Measurements from ENCODE around the gene CASZ1. TPM values are rescaled to one million over a fixed set of nuclear protein-coding genes. Genes with fewer than 3 reads are reported as not detected.

CASZ1 gene
- polyA plus RNA-seq, 3 donors, result 14.0 to 14.6 (median 14.1) TPM

GRCh38 chr1:10800778-10801177 is 4.3 kb upstream of the CASZ1 start:
- DNase-seq (ENCODE audit: low read depth in 3 of 3, low spot score in 2 of 3), result no peak

- DNase-seq (ENCODE audit: low read depth in 3 of 3, low spot score in 2 of 3), result no peak
Measured at GRCh38 chr1:10799726-10800125, 3.3 kb upstream of the CASZ1 start.

- DNase-seq (ENCODE audit: low read depth in 3 of 3, low spot score in 2 of 3), result no peak
Measured at GRCh38 chr1:10795276-10796021, 997 bp downstream of the CASZ1 start.

- DNase-seq (ENCODE audit: low read depth in 3 of 3, low spot score in 2 of 3), result no peak
Measured at GRCh38 chr1:10794724-10795275, 1.6 kb downstream of the CASZ1 start.

GRCh38 chr1:10793129-10793651 is 3.3 kb downstream of the CASZ1 start:
- DNase-seq (ENCODE audit: low read depth in 3 of 3, low spot score in 2 of 3), result no peak

- DNase-seq (ENCODE audit: low read depth in 3 of 3, low spot score in 2 of 3), result no peak
Measured at GRCh38 chr1:10791105-10791951, 5.1 kb downstream of the CASZ1 start.

- no peak for DNase-seq (ENCODE audit: low read depth in 3 of 3, low spot score in 2 of 3)
Measured at GRCh38 chr1:10789803-10790702, 6.4 kb downstream of the CASZ1 start.

GRCh38 chr1:10789047-10789791 is 7.2 kb downstream of the CASZ1 start:
- no peak for DNase-seq (ENCODE audit: low read depth in 3 of 3, low spot score in 2 of 3)

GRCh38 chr1:10788592-10789006 is 7.8 kb downstream of the CASZ1 start:
- DNase-seq (ENCODE audit: low read depth in 3 of 3, low spot score in 2 of 3), result no peak

GRCh38 chr1:10787286-10787685 is 9.2 kb downstream of the CASZ1 start:
- no peak for DNase-seq (ENCODE audit: low read depth in 3 of 3, low spot score in 2 of 3)

GRCh38 chr1:10785728-10786638 is 10.5 kb downstream of the CASZ1 start:
- no peak for DNase-seq (ENCODE audit: low read depth in 3 of 3, low spot score in 2 of 3)

- no peak for DNase-seq (ENCODE audit: low read depth in 3 of 3, low spot score in 2 of 3)
Measured at GRCh38 chr1:10784998-10785727, 11.3 kb downstream of the CASZ1 start.

GRCh38 chr1:10782491-10783244 is 13.8 kb downstream of the CASZ1 start:
- DNase-seq (ENCODE audit: low read depth in 3 of 3, low spot score in 2 of 3), result no peak

GRCh38 chr1:10781137-10781536 is 15.3 kb downstream of the CASZ1 start:
- no peak for DNase-seq (ENCODE audit: low read depth in 3 of 3, low spot score in 2 of 3)

- no peak for DNase-seq (ENCODE audit: low read depth in 3 of 3, low spot score in 2 of 3)
Measured at GRCh38 chr1:10779841-10780240, 16.6 kb downstream of the CASZ1 start.

GRCh38 chr1:10779201-10779600 is 17.2 kb downstream of the CASZ1 start:
- no peak for DNase-seq (ENCODE audit: low read depth in 3 of 3, low spot score in 2 of 3)

- DNase-seq (ENCODE audit: low read depth in 3 of 3, low spot score in 2 of 3), result no peak
Measured at GRCh38 chr1:10778640-10779039, 17.8 kb downstream of the CASZ1 start.
